Measurements from ENCODE around the gene NME7. TPM values are rescaled to one million over a fixed set of nuclear protein-coding genes. Genes with fewer than 3 reads are reported as not detected.

The NME7 gene
- total RNA-seq, 1 experiment from 2014 or later: 21.8 TPM

DNA sequence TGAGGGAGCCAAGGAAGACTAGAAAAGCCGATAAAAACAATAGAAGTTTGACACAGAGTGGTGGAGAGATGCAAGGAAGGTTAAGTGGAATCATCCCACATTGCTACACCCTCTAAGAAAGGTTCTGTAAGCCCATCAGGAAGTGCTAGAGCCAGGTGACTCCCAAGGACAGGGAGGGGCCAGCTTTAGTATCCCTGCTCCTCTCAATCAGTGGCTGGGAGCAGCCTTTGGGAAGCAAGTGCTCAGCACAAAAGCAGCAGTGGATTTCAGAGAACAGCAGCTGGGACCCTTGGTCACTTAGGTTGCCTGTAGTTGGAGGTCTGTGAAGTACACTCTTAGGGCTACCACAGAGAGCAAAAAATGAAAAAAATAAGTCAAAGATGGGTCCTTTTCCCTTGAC lies 42.5 kb downstream of the NME7 start:
- Histone ChIP-seq H3K36me3 (ENCODE audit: control insufficient read depth in 1 of 2, insufficient read depth in 2 of 2, low read length in 2 of 2) (no peaks in the 10 kb centered on the region), H2AFZ (ENCODE audit: low read depth, low read length, poor library complexity, severe bottlenecking) (no peak overlapping the region), H4K20me1 (ENCODE audit: insufficient read depth) (no peaks in the 10 kb centered on the region), H3K9ac (ENCODE audit: low read length) (no peak overlapping the region), H3K4me3 (replicated peaks in 1 of 2; ENCODE audit: low read depth in 1 of 2, low read length in 2 of 2) (no peak overlapping the region), H3K27ac (ENCODE audit: low read depth, low read length) (no peak overlapping the region), H3K79me2 (ENCODE audit: insufficient read depth, low read length) (no peaks in the 10 kb centered on the region), H3K4me1 (ENCODE audit: control insufficient read depth in 1 of 2, insufficient read depth in 2 of 2, low read length in 2 of 2) (peaks cover 6 to 40% of the 10 kb centered on the region in 2 experiments), H3K4me2 (ENCODE audit: low read length) (peak overlapping the region; percentile 10; the same call in 1 of the 2 replicates), H3K9me2 (ENCODE audit: insufficient read depth) (no peaks in the 10 kb centered on the region), H3K9me3 (ENCODE audit: control insufficient read depth in 1 of 2, insufficient read depth in 1 of 2, low read depth in 1 of 2, low read length in 2 of 2) (no peaks in the 10 kb centered on the region), H3K27me3 (ENCODE audit: insufficient read depth, low read length) (no peaks in the 10 kb centered on the region)
- RAD21 ChIA-PET (ENCODE audit: low non-redundant PET in 1 of 2, low total read pairs in 2 of 2, uncharacterized antibody in 2 of 2, unreplicated experiment in 2 of 2): no interaction called here
- no TSS peak for BruUV-seq (replicated peaks)
- intact Hi-C loops (cut with micrococcal nuclease): no loop called here
- CTCF ChIA-PET: no interaction called here
- TF ChIP-seq SRF (IDR thresholded peaks at IDR 0.05; ENCODE audit: low read depth): no peak
- TF ChIP-seq, protein P1, sequence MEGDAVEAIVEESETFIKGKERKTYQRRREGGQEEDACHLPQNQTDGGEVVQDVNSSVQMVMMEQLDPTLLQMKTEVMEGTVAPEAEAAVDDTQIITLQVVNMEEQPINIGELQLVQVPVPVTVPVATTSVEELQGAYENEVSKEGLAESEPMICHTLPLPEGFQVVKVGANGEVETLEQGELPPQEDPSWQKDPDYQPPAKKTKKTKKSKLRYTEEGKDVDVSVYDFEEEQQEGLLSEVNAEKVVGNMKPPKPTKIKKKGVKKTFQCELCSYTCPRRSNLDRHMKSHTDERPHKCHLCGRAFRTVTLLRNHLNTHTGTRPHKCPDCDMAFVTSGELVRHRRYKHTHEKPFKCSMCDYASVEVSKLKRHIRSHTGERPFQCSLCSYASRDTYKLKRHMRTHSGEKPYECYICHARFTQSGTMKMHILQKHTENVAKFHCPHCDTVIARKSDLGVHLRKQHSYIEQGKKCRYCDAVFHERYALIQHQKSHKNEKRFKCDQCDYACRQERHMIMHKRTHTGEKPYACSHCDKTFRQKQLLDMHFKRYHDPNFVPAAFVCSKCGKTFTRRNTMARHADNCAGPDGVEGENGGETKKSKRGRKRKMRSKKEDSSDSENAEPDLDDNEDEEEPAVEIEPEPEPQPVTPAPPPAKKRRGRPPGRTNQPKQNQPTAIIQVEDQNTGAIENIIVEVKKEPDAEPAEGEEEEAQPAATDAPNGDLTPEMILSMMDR (IDR thresholded peaks at IDR 0.05 in 2 of 3, conservative IDR thresholded peaks at IDR 0.05 in 1 of 3; ENCODE audit: borderline replicate concordance in 1 of 3, insufficient read depth in 1 of 3, low read depth in 2 of 3, low read length in 2 of 3): no peak
- no peak for TF ChIP-seq SIN3A (IDR thresholded peaks at IDR 0.05; ENCODE audit: low read depth)
- no peak for TF ChIP-seq TCF7L2 (IDR thresholded peaks at IDR 0.05; ENCODE audit: borderline replicate concordance, extremely low read depth, insufficient read depth, insufficient read length)
- TF ChIP-seq, protein P2, sequence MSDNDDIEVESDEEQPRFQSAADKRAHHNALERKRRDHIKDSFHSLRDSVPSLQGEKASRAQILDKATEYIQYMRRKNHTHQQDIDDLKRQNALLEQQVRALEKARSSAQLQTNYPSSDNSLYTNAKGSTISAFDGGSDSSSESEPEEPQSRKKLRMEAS (IDR thresholded peaks at IDR 0.05): no peak
- TF ChIP-seq RAD21 (IDR thresholded peaks at IDR 0.05; ENCODE audit: low read depth): no peak
- TF ChIP-seq POLR2A (IDR thresholded peaks at IDR 0.05; ENCODE audit: borderline replicate concordance, extremely low read depth, insufficient read depth, insufficient read length): no peak
- TF ChIP-seq, protein P3, sequence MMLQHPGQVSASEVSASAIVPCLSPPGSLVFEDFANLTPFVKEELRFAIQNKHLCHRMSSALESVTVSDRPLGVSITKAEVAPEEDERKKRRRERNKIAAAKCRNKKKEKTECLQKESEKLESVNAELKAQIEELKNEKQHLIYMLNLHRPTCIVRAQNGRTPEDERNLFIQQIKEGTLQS (IDR thresholded peaks at IDR 0.05): no peak
- peak; percentile 55; the same call in 1 of the 2 replicates for ATAC-seq
- POLR2A ChIA-PET: no interaction called here
- DNase-seq (ENCODE audit: low read depth, low spot score): no peak
